Fibroblast of mammary gland (primary cell): Measurements from ENCODE around the gene FGA.

Experiments used
- DNase-seq: peaks from one replicate; pipeline ENCODE4 v3.0.0-alpha.2; 2010; ENCODE audit warnings: low read depth
- H3K4me3 ChIP-seq: 2 replicates; pipeline ENCODE4 v1.5.1; 2011; ENCODE audit warnings: low read depth, mild to moderate bottlenecking, low read length, moderate library complexity; ENCODE audit not compliant: control insufficient read depth
- CTCF ChIP-seq: conservative IDR thresholded peaks from 2 replicates; pipeline ENCODE4 v1.5.1; 2011; ENCODE audit warnings: low read depth, low read length, inconsistent platforms; ENCODE audit not compliant: control insufficient read depth, insufficient read depth

Gene FGA

GRCh38 chr4:154590329-154591006 is at the start of gene FGA:
TSS of gene FGA (minus strand) at chr4:154590742. CDS start at chr4:154590687, 55 bp downstream.
- no peak for DNase-seq

GRCh38 chr4:154634058-154634457 is 43.5 kb upstream of the FGA start:
- DNase-seq, result no peak
- no peak overlapping the region for H3K4me3 ChIP-seq
- no peak for TF ChIP-seq CTCF

More at GRCh38 chr4:154590329-154591006, at the start of gene FGA:
- no peak within 1 kb of the TSS for H3K4me3 ChIP-seq
- TF ChIP-seq CTCF, result no peak

GRCh38 chr4:154631828-154632227 is 41.3 kb upstream of the FGA start:
- no peak overlapping the region for H3K4me3 ChIP-seq
- TF ChIP-seq CTCF, result no peak
- DNase-seq, result no peak

GRCh38 chr4:154630324-154630723 is 39.8 kb upstream of the FGA start:
- TF ChIP-seq CTCF, result no peak
- no peak overlapping the region for H3K4me3 ChIP-seq
- DNase-seq, result no peak

GRCh38 chr4:154626793-154627484 is 36.4 kb upstream of the FGA start:
- H3K4me3 ChIP-seq, result peak overlapping the region; percentile 15
- peak; percentile 49 for DNase-seq
- peak; percentile 51 for TF ChIP-seq CTCF

GRCh38 chr4:154625971-154626370 is 35.4 kb upstream of the FGA start:
- no peak overlapping the region for H3K4me3 ChIP-seq
- no peak for TF ChIP-seq CTCF
- DNase-seq, result peak; percentile 12

- no peak for TF ChIP-seq CTCF
- DNase-seq, result no peak
- no peak overlapping the region for H3K4me3 ChIP-seq
Measured at GRCh38 chr4:154623995-154624394, 33.5 kb upstream of the FGA start.
